H1 (cell line): Measurements from ENCODE around the gene CAMK2D. TPM values are rescaled to one million over a fixed set of nuclear protein-coding genes. Genes with fewer than 3 reads are reported as not detected.

Experiments used
- CHD7 ChIP-seq: fragments of 300-600 bp; sonication (generic); IDR thresholded peaks from 2 replicates; pipeline ENCODE4 v1.7.1; 2012; ENCODE audit warnings: low read length, moderate library complexity, mild to moderate bottlenecking, inconsistent platforms; ENCODE audit not compliant: insufficient replicate concordance
- CTCF ChIP-seq, 3 experiments: IDR thresholded peaks; 1 replicate in 2 of 3; 2 replicates in 1 of 3; pipeline versions ENCODE4 v1.5.1 to v1.6.1; 2011; ENCODE audit warnings: low read length in 3 of 3, mild to moderate bottlenecking in 3 of 3, inconsistent platforms in 2 of 3, low read depth in 1 of 3, moderate library complexity in 1 of 3; ENCODE audit not compliant: insufficient read depth in 1 of 3; ENCODE audit errors: control extremely low read depth in 1 of 3
- GTF2F1 ChIP-seq: IDR thresholded peaks from 2 replicates; pipeline ENCODE4 v1.6.1; 2012; ENCODE audit warnings: low read depth, low read length, improper control_type of control experiment, borderline replicate concordance
- HDAC6 ChIP-seq: IDR thresholded peaks from one replicate; pipeline ENCODE4 v1.7.1; 2012; ENCODE audit warnings: low read depth, mild to moderate bottlenecking, inconsistent platforms, low read length, moderate library complexity
- SP2 ChIP-seq: IDR thresholded peaks from 2 replicates; pipeline ENCODE4 v1.6.1; 2012; ENCODE audit warnings: mild to moderate bottlenecking, low read length, inconsistent platforms
- polyA plus RNA-seq, 7 experiments: library from polyadenylated mRNA; depleted of rRNA in 3 of 7; stranded (reverse) in 5 of 7; unstranded in 2 of 7; fragments of >200 nt in 5 of 7; fragments of 200-250 nt in 2 of 7; gene quantifications; 1 replicate in 5 of 7; 2 replicates in 1 of 7; 4 replicates in 1 of 7; pipeline versions ENCODE4 v1.2.1 to v1.2.3, GENCODE V29; 2011 to 2013; ENCODE audit warnings: missing spikeins in 2 of 7, mixed read lengths in 2 of 7
- total RNA-seq: library from RNA; stranded (reverse); fragmentation: NEBNext Ultra II Directional; extraction: Animal tissue kit (Norgen Biotek cat#: 25700); gene quantifications from 2 replicates; pipeline ENCODE4 v1.2.1, GENCODE V29; 2021

CAMK2D gene
- total and polyA plus RNA-seq, 2 of the 8 experiments (the other 6 are each of a cell fraction or from before 2014, with no cell fraction given) = 3.2 to 7.0 TPM

- TF ChIP-seq CHD7 (no peak), CTCF (IDR thresholded peaks at IDR 0.05; ENCODE audit: control extremely low read depth in 1 of 3, insufficient read depth in 1 of 3, low read depth in 1 of 3, low read length in 3 of 3) (peak in 1 of 3 experiments; percentile 44; a peak in 2 of 4 replicates), GTF2F1 (no peak), HDAC6 (no peak), SP2 (no peak)
These were observed 20.0 kb upstream of the CAMK2D start (continued) for GRCh38 chr4:113781439-113782040.
